ENCODE data around the gene PTPN2. TPM values are rescaled to one million over a fixed set of nuclear protein-coding genes. Genes with fewer than 3 reads are reported as not detected.

The PTPN2 gene
- total RNA-seq, 2 experiments from 2014 or later = 54.9 to 69.7 TPM

- Histone ChIP-seq H3K9me2 (ENCODE audit: insufficient read depth, low read length) (no peaks in the 10 kb centered on the region), H4K20me1 (ENCODE audit: insufficient read depth, low read length) (no peaks in the 10 kb centered on the region), H3K4me3 (ENCODE audit: low read depth, low read length, poor library complexity, severe bottlenecking) (no peak overlapping the region), H3K4me2 (ENCODE audit: low read length) (no peak overlapping the region), H3K27ac (ENCODE audit: low read depth, low read length, poor library complexity, severe bottlenecking) (no peak overlapping the region), H2AFZ (ENCODE audit: low read length) (no peak overlapping the region), H3K4me1 (ENCODE audit: insufficient read depth, low read length, poor library complexity, severe bottlenecking) (no peaks in the 10 kb centered on the region), H3K9me3 (ENCODE audit: low read length) (no peaks in the 10 kb centered on the region), H3K79me2 (ENCODE audit: insufficient read depth, low read depth, low read length) (no peaks in the 10 kb centered on the region), H3K36me3 (ENCODE audit: insufficient read depth, low read length) (peaks cover 72% of the 10 kb centered on the region)
- intact Hi-C loops (cut with micrococcal nuclease; ENCODE audit: unreplicated experiment) = no loop called here
- ChIA-PET POLR2A (interaction anchor here (1.0 to 1.5 kb wide), 2 partner anchors 39 to 114 kb away, joined by 3 to 4 read pairs; no protein-coding TSS in a partner anchor), CTCF (ENCODE audit: unreplicated experiment) (no interaction called here)
- BruUV-seq (replicated peaks) = no TSS peak
- TF ChIP-seq, protein P1, sequence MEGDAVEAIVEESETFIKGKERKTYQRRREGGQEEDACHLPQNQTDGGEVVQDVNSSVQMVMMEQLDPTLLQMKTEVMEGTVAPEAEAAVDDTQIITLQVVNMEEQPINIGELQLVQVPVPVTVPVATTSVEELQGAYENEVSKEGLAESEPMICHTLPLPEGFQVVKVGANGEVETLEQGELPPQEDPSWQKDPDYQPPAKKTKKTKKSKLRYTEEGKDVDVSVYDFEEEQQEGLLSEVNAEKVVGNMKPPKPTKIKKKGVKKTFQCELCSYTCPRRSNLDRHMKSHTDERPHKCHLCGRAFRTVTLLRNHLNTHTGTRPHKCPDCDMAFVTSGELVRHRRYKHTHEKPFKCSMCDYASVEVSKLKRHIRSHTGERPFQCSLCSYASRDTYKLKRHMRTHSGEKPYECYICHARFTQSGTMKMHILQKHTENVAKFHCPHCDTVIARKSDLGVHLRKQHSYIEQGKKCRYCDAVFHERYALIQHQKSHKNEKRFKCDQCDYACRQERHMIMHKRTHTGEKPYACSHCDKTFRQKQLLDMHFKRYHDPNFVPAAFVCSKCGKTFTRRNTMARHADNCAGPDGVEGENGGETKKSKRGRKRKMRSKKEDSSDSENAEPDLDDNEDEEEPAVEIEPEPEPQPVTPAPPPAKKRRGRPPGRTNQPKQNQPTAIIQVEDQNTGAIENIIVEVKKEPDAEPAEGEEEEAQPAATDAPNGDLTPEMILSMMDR (conservative IDR thresholded peaks at IDR 0.05; ENCODE audit: low read length) = no peak
- no peak for TF ChIP-seq EZH2phosphoT487 (IDR thresholded peaks at IDR 0.05; ENCODE audit: borderline replicate concordance, low read depth, low read length)
- DNase-seq (ENCODE audit: low spot score) = no peak
Measured at GRCh38 chr18:12818243-12818642, 65.8 kb downstream of the PTPN2 start.

DNA sequence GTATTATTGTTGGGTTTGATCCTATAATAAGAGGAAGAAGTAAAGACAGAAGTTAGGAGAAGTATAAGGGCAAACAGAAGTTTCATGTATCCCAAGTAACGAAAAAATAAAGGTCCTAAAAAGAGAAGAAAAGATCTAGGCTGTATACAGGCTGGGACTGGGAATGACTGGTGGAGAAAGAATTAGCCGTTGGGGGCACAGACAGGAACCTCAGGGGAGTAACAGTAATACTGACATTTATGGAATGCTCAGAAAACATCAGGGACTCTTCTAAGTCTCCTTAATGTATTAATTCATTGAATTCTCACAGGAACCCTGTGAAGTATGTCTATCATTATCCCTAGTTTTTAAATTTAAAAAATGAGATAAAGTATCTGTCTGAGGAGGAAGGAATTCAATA, 67.6 kb downstream of the PTPN2 start:
- Histone ChIP-seq H2AFZ (ENCODE audit: low read length) (no peak overlapping the region), H3K79me2 (ENCODE audit: insufficient read depth, low read depth, low read length) (no peaks in the 10 kb centered on the region), H4K20me1 (ENCODE audit: insufficient read depth, low read length) (no peaks in the 10 kb centered on the region), H3K36me3 (ENCODE audit: insufficient read depth, low read length) (peaks cover 72% of the 10 kb centered on the region), H3K4me1 (ENCODE audit: insufficient read depth, low read length, poor library complexity, severe bottlenecking) (no peaks in the 10 kb centered on the region), H3K4me2 (ENCODE audit: low read length) (no peak overlapping the region), H3K9me3 (ENCODE audit: low read length) (no peaks in the 10 kb centered on the region), H3K27ac (ENCODE audit: low read depth, low read length, poor library complexity, severe bottlenecking) (no peak overlapping the region), H3K9me2 (ENCODE audit: insufficient read depth, low read length) (no peaks in the 10 kb centered on the region), H3K4me3 (ENCODE audit: low read depth, low read length, poor library complexity, severe bottlenecking) (no peak overlapping the region)
- TF ChIP-seq, protein P1 (conservative IDR thresholded peaks at IDR 0.05; ENCODE audit: low read length) = no peak
- no peak for TF ChIP-seq EZH2phosphoT487 (IDR thresholded peaks at IDR 0.05; ENCODE audit: borderline replicate concordance, low read depth, low read length)
- no TSS peak for BruUV-seq (replicated peaks)
- DNase-seq (ENCODE audit: low spot score) = no peak
- ChIA-PET CTCF (ENCODE audit: unreplicated experiment) (no interaction called here), POLR2A (interaction anchor here (1.0 to 1.3 kb wide), 3 partner anchors 8 to 53 kb away, joined by 3 read pairs; no protein-coding TSS in a partner anchor)
- intact Hi-C loops (cut with micrococcal nuclease; ENCODE audit: unreplicated experiment) = no loop called here

DNA sequence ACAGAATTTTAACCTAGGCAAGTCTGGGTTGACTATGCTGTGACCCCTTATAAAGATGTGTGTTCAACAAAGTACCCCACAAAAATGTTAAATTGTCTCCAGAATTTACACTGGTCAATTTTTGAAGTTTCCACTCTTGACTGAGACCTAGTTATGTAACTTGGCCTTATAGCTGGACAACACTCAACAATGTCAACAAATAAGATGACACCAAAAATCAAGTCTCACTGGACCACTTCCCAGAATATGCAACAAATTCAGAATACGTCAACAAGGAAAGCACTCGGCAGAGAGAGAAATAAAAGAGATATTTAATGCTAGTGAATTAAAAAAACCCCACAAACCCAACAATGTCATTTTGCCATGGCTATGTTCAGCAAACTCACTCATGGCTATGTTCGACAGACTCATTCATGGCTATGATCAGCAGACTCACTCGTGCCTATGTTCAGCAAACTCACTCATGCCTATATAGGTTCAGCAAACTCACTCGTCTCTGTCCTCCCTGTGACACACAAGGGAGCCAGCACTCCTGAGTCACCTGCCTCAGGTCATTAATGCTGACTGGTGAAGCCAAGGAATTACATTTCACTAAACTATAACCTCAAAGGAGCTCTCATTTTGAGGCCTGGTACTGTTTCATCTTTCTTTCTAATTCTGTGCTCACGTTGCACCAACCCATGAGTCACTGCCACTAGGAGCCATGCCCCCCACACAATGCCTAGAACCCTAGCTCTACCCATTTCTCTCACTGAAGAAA, 72.7 kb downstream of the PTPN2 start:
- Histone ChIP-seq H3K36me3 (ENCODE audit: insufficient read depth, low read length) (peaks cover 83% of the 10 kb centered on the region), H3K4me2 (ENCODE audit: low read length) (no peak overlapping the region), H3K4me3 (ENCODE audit: low read depth, low read length, poor library complexity, severe bottlenecking) (no peak overlapping the region), H2AFZ (ENCODE audit: low read length) (no peak overlapping the region), H3K27ac (ENCODE audit: low read depth, low read length, poor library complexity, severe bottlenecking) (no peak overlapping the region), H3K79me2 (ENCODE audit: insufficient read depth, low read depth, low read length) (no peaks in the 10 kb centered on the region), H3K4me1 (ENCODE audit: insufficient read depth, low read length, poor library complexity, severe bottlenecking) (no peaks in the 10 kb centered on the region), H3K9me2 (ENCODE audit: insufficient read depth, low read length) (no peaks in the 10 kb centered on the region), H3K9me3 (ENCODE audit: low read length) (0 out of 2 replicates have a peak, but pooled peaks cover 6% of the 10 kb centered on the region), H4K20me1 (ENCODE audit: insufficient read depth, low read length) (no peaks in the 10 kb centered on the region)
- CTCF ChIA-PET (ENCODE audit: unreplicated experiment) = no interaction called here
- TF ChIP-seq EZH2phosphoT487 (IDR thresholded peaks at IDR 0.05; ENCODE audit: borderline replicate concordance, low read depth, low read length) = no peak
- TF ChIP-seq, protein P1 (conservative IDR thresholded peaks at IDR 0.05; ENCODE audit: low read length) = no peak
- intact Hi-C loops (cut with micrococcal nuclease; ENCODE audit: unreplicated experiment) = no loop called here
- no TSS peak for BruUV-seq (replicated peaks)
- POLR2A ChIA-PET = interaction anchor here (0.5 to 0.6 kb wide), 2 partner anchors 14 to 271 kb away, joined by 3 to 6 read pairs; no protein-coding TSS in a partner anchor
- DNase-seq (ENCODE audit: low spot score) = no peak
